OCI-M1 (cell line): ENCODE measurements around the gene TEN1.
"Not testable (repeated sequence)": the region's sequence is repeated elsewhere in the genome, so short reads cannot be mapped to it uniquely, and the experiment has no call there.

Experiments
- DNase-seq: peaks from one replicate; lab custom pipeline; 2025; lab: John Stamatoyannopoulos, UW

Gene TEN1

GRCh38 chr17:76025294-76025693, 46.3 kb downstream of the TEN1 start:
- DNase-seq, result no peak

GRCh38 chr17:76026714-76027158, 47.7 kb downstream of the TEN1 start:
- DNase-seq, result no peak

- no peak for DNase-seq
Measured at GRCh38 chr17:76027159-76027839, 48.3 kb downstream of the TEN1 start, which contains the start of gene EVPL. TSS of gene EVPL (minus strand) at chr17:76027306. CDS start at chr17:76027198, 108 bp downstream.

GRCh38 chr17:76032073-76032779, 53.2 kb downstream of the TEN1 start:
- DNase-seq, result no peak

GRCh38 chr17:76032780-76033108, 53.7 kb downstream of the TEN1 start:
- no peak for DNase-seq

GRCh38 chr17:76033139-76033538, 54.1 kb downstream of the TEN1 start:
- no peak for DNase-seq

GRCh38 chr17:76034428-76035350, 55.6 kb downstream of the TEN1 start:
- no peak for DNase-seq

- DNase-seq, result no peak
Measured at GRCh38 chr17:76036497-76037261, 57.6 kb downstream of the TEN1 start.

- DNase-seq, result no peak
Measured at GRCh38 chr17:76038050-76038449, 59.0 kb downstream of the TEN1 start.

- DNase-seq, result no peak
Measured at GRCh38 chr17:76039121-76039520, 60.1 kb downstream of the TEN1 start.

GRCh38 chr17:76040376-76040775, 61.3 kb downstream of the TEN1 start:
- no peak for DNase-seq

- not testable (repeated sequence) for DNase-seq
Measured at GRCh38 chr17:76042868-76043267, 63.8 kb downstream of the TEN1 start.

- DNase-seq, result not testable (repeated sequence)
Measured at GRCh38 chr17:76044475-76045007, 65.5 kb downstream of the TEN1 start.

- DNase-seq, result no peak
Measured at GRCh38 chr17:76046064-76046463, 67.0 kb downstream of the TEN1 start.

GRCh38 chr17:76048025-76048605, 69.1 kb downstream of the TEN1 start:
- no peak for DNase-seq

GRCh38 chr17:76048711-76049110, 69.7 kb downstream of the TEN1 start:
- no peak for DNase-seq

- DNase-seq, result no peak
Measured at GRCh38 chr17:76049239-76049638, 70.2 kb downstream of the TEN1 start.

GRCh38 chr17:76049836-76050537, 70.9 kb downstream of the TEN1 start:
- no peak for DNase-seq
